HFF-Myc (cell line): ENCODE measurements around the gene PEAK3.

ENCODE experiments used
- DNase-seq: peaks from one replicate; pipeline ENCODE4 v3.0.0-alpha.2; 2011; ENCODE audit warnings: low read depth; ENCODE audit errors: extremely low read depth
- H3K4me3 ChIP-seq: replicated peaks from 2 replicates; pipeline ENCODE4 v1.5.1; 2011; ENCODE audit warnings: low read depth, mild to moderate bottlenecking, control low read depth, low read length
- TF ChIP-seq, protein P1 (sequence below): IDR thresholded peaks from 2 replicates; pipeline ENCODE4 v1.5.1; 2012; ENCODE audit warnings: mild to moderate bottlenecking, low read depth, low read length, control low read depth; ENCODE audit errors: missing control alignments

PEAK3 gene

DNA sequence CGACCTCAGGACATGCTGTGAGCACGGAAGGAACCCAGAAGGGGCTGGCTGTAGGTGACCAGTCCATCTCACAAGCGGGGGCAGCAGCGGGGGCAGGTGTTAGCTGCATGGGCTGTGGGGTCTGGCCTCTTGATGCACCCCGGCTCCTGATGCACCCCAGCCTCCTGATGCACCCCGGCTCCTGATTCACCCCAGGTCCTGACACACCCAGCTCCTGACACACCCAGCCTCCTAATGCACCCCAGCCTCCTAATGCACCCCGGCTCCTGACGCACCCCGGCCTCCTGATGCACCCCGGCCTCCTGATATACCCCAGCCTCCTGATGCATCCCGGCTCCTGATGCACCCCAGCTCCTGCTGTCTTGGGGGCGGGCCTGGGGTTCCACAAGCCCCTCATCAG is 39.0 kb upstream of the PEAK3 start:
- TF ChIP-seq, protein P1, sequence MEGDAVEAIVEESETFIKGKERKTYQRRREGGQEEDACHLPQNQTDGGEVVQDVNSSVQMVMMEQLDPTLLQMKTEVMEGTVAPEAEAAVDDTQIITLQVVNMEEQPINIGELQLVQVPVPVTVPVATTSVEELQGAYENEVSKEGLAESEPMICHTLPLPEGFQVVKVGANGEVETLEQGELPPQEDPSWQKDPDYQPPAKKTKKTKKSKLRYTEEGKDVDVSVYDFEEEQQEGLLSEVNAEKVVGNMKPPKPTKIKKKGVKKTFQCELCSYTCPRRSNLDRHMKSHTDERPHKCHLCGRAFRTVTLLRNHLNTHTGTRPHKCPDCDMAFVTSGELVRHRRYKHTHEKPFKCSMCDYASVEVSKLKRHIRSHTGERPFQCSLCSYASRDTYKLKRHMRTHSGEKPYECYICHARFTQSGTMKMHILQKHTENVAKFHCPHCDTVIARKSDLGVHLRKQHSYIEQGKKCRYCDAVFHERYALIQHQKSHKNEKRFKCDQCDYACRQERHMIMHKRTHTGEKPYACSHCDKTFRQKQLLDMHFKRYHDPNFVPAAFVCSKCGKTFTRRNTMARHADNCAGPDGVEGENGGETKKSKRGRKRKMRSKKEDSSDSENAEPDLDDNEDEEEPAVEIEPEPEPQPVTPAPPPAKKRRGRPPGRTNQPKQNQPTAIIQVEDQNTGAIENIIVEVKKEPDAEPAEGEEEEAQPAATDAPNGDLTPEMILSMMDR: no peak
- H3K4me3 ChIP-seq: no peak overlapping the region
- DNase-seq: no peak

GRCh38 chr19:2320049-2320448 is 38.1 kb upstream of the PEAK3 start:
- no peak for DNase-seq
- TF ChIP-seq, protein P1: no peak

DNA sequence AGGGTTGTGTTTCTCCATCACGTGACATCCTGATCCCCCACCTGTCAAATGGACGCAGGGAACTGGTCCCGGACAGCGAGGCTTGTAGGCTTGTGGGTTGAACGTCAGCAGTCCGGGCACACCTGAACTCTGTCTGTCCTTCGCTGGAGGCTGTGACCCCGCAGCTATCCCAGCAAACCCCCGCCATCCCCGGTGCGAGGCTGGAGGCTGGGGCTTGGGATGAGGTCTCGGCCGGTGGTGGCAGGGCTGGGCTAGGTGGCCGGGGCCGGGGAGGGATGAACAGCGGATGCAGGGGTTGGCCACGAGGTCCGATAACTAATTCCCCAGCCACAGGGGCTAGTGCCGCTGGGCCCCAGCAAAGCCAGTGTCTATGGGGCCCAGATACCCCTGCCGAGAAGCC is 37.6 kb upstream of the PEAK3 start:
- TF ChIP-seq, protein P1: no peak
- no peak for DNase-seq
- H3K4me3 ChIP-seq: no peak overlapping the region

More at GRCh38 chr19:2320049-2320448, 38.1 kb upstream of the PEAK3 start:
- no peak overlapping the region for H3K4me3 ChIP-seq

- no peak for DNase-seq
- H3K4me3 ChIP-seq: no peak overlapping the region
- TF ChIP-seq, protein P1: no peak
These were observed 36.9 kb upstream of the PEAK3 start for GRCh38 chr19:2318923-2319322.

- no peak overlapping the region for H3K4me3 ChIP-seq
- no peak for DNase-seq
- TF ChIP-seq, protein P1: no peak
These were observed 35.8 kb upstream of the PEAK3 start for GRCh38 chr19:2317756-2318155.

DNA sequence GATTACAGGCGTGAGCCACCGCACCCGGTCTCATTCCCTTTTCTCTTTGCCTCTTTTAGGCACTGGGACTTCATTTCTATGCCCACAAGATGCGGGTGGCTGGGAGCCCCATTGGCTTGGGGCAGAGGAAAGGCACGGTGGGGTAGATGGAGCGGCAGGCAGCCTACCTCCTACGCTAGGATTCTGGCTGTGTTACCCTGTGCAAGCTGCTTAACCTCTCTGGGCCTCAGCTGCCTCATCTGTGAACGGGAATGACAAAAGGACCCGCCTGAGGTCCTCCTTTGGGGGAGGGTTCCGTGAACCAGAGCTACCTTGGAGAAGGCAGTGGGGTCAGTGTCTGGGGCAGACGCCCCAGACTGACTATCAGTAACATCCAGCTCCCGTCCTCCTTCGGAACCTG is 35.3 kb upstream of the PEAK3 start:
- no peak overlapping the region for H3K4me3 ChIP-seq
- TF ChIP-seq, protein P1: no peak
- no peak for DNase-seq

DNA sequence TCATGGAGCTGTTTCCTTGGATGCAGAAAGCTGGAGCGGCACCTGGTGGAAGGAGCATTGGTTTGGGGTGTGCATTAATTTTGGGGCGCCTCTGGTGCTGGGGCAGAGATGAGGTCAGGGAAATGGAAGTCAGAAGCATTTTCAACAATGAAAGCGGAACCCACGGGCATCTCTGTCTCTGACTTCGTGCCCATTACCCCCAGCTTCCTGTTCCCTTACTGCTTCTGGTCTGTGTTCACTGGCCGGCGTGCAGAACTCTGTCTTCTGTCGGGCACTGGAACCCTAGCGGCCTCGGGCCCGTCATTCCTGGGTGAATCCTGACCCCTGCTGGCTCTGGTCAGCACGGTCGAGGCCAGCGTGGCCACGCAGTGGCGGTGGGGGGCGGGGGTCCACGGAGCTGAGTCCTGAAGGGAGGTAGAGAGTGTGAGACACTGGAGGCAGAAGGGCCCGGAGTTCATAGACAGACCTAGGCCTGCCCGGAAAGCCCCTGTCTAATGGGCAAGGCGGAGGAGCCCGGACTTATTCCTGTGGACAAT is 33.9 kb upstream of the PEAK3 start:
- no peak for DNase-seq
- TF ChIP-seq, protein P1: peak; percentile 64
- H3K4me3 ChIP-seq: no peak overlapping the region
